Activated CD8-positive, alpha-beta T cell treated with anti-CD3 and anti-CD28 coated beads for 36 hours (primary cell): ENCODE data around the gene TBL3. TPM values are rescaled to one million over a fixed set of nuclear protein-coding genes. Genes with fewer than 3 reads are reported as not detected.

Source experiments
- ATAC-seq: fragments of 200-7000 bp; cut with Tn5 transposase; one replicate; pipeline ENCODE4 v1.10.0; 2021; ENCODE audit warnings: mild to moderate bottlenecking, moderate library complexity
- CTCF ChIA-PET: fragments of 350-600 bp; sonication (Branson Sonifier 250); formaldehyde crosslinking; loops from one replicate; lab custom pipeline; 2021; ENCODE audit warnings: antibody characterized with exemption; lab: Charles Lee
- POLR2A ChIA-PET: fragments of 350-600 bp; sonication (Branson Sonifier 250); formaldehyde crosslinking; loops from one replicate; lab custom pipeline; 2021; ENCODE audit warnings: antibody characterized with exemption; lab: Charles Lee
- DNase-seq: peaks from one replicate; pipeline ENCODE4 v3.0.0-alpha.2; 2020
- H3K27ac Mint-ChIP-seq: one replicate; pipeline ENCODE4 v1.8.0; 2021; ENCODE audit warnings: mild to moderate bottlenecking, mixed read lengths
- H3K27me3 Mint-ChIP-seq: one replicate; pipeline ENCODE4 v1.8.0; 2021; ENCODE audit warnings: mixed read lengths
- H3K36me3 Mint-ChIP-seq: one replicate; pipeline ENCODE4 v1.8.0; 2021; ENCODE audit warnings: low read depth, mixed read lengths
- H3K4me1 Mint-ChIP-seq: one replicate; pipeline ENCODE4 v1.8.0; 2021; ENCODE audit warnings: low read depth, mixed read lengths
- H3K4me3 Mint-ChIP-seq: one replicate; pipeline ENCODE4 v1.8.0; 2021; ENCODE audit warnings: mild to moderate bottlenecking, moderate library complexity, mixed read lengths
- H3K9me3 Mint-ChIP-seq: one replicate; pipeline ENCODE4 v1.8.0; 2021; ENCODE audit warnings: mixed read lengths
- intact Hi-C: fragments of 100-400 bp; cut with micrococcal nuclease; formaldehyde crosslinking; loops from one replicate; pipeline ENCODE4 v1.10.0; 2022
- total RNA-seq, 2 experiments: library from RNA; stranded (reverse); gene quantifications; one replicate each; pipeline ENCODE4 v1.2.3, GENCODE V29; 2021
- TF ChIP-seq, protein P1 (sequence below): fragments of 200-600 bp; IDR thresholded peaks from one replicate; pipeline ENCODE4 v1.8.0; 2022; ENCODE audit warnings: antibody characterized with exemption, mild to moderate bottlenecking

TBL3 gene
- total RNA-seq, 2 experiments from 2014 or later = 54.4 to 56.0 TPM

DNA sequence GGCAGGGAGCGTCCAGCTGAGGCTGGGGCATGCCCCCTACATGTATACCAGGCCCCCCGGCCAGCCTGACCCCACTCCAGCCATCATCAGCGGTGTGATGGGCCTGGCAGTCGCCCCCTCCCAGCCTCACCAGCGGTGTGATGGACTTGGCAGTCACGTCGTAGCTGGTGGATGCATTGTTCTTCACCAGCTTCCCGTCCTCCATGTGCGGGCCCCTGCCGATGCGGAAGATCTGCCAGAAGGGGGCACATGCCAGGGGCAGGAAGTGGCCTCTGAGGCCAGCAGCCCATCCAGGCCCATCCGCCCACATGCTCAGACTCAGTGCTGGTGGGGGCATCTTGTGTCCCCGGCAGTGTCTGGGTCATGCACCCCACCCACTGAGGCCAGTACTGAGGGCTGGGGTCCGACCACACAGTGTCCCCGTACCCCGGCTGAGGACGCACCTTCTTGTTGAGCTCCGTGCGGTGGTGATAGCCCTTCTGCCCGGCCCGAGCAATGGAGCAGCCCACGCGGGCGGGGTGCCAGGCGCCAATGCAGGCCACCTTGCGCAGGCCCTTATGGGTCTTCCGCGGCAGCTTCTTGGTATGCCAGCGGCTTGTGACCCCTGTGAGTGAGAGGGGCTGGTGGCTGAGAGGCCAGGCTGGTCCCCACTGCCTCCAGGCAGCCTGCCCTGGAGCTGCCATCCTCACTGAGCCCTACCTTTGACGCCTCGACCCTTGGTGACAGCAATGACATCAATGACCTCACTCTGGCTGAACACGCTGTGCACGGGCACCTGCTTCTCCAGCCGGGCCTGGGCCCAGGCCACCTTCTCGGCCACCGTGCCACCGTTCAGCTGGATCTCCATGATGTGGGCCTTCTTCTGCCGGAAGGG, 25.1 kb upstream of the TBL3 start:
- Mint-ChIP-seq H3K27me3 (no peaks in the 10 kb centered on the region), H3K4me1 (peaks cover 21% of the 10 kb centered on the region), H3K9me3 (no peaks in the 10 kb centered on the region), H3K4me3 (no peak overlapping the region), H3K36me3 (no peaks in the 10 kb centered on the region), H3K27ac (no peak overlapping the region)
- ChIA-PET CTCF (interaction anchor here (1.2 to 1.6 kb wide), 2 partner anchors 18 to 57 kb away, joined by 3 read pairs; partner anchors contain the start of gene RPS2), POLR2A (interaction anchor here (0.9 to 9.2 kb wide), 2 partner anchors 16 to 44 kb away, joined by 3 to 113 read pairs; partner anchors contain the start of genes NDUFB10, RNF151 and RPS2)
- intact Hi-C loops = no loop called here
- DNase-seq (no peak), ATAC-seq (no peak)
- TF ChIP-seq, protein P1, sequence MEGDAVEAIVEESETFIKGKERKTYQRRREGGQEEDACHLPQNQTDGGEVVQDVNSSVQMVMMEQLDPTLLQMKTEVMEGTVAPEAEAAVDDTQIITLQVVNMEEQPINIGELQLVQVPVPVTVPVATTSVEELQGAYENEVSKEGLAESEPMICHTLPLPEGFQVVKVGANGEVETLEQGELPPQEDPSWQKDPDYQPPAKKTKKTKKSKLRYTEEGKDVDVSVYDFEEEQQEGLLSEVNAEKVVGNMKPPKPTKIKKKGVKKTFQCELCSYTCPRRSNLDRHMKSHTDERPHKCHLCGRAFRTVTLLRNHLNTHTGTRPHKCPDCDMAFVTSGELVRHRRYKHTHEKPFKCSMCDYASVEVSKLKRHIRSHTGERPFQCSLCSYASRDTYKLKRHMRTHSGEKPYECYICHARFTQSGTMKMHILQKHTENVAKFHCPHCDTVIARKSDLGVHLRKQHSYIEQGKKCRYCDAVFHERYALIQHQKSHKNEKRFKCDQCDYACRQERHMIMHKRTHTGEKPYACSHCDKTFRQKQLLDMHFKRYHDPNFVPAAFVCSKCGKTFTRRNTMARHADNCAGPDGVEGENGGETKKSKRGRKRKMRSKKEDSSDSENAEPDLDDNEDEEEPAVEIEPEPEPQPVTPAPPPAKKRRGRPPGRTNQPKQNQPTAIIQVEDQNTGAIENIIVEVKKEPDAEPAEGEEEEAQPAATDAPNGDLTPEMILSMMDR = no peak

DNA sequence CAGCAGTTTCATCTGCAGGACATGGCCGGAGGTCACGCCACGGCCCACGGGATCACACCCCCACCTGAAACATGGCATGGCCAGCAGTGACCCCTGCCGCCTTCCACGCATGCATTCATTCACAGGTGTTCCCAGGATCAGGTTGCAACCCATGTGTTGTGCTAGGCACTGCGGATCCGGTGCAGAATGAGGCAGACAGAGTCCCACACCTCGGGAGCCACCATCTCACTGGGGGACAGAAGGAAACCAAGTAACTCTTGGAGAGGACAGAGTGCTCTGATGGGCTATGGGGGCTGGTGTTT, 24.5 kb upstream of the TBL3 start:
- DNase-seq = no peak
- Mint-ChIP-seq H3K4me3 (no peak overlapping the region), H3K9me3 (no peaks in the 10 kb centered on the region), H3K27me3 (no peaks in the 10 kb centered on the region), H3K27ac (no peak overlapping the region), H3K36me3 (no peaks in the 10 kb centered on the region), H3K4me1 (peaks cover 15% of the 10 kb centered on the region)
- TF ChIP-seq, protein P1 = no peak
- ChIA-PET CTCF (interaction anchor here (1.2 to 1.6 kb wide), 2 partner anchors 17 to 57 kb away, joined by 3 read pairs; partner anchors contain the start of gene RPS2), POLR2A (interaction anchor here (9.2 kb wide), 1 partner anchor 16 kb away, joined by 113 read pairs; the partner anchor contains the start of genes NDUFB10, RNF151 and RPS2)
- ATAC-seq = no peak
- intact Hi-C loops = no loop called here

DNA sequence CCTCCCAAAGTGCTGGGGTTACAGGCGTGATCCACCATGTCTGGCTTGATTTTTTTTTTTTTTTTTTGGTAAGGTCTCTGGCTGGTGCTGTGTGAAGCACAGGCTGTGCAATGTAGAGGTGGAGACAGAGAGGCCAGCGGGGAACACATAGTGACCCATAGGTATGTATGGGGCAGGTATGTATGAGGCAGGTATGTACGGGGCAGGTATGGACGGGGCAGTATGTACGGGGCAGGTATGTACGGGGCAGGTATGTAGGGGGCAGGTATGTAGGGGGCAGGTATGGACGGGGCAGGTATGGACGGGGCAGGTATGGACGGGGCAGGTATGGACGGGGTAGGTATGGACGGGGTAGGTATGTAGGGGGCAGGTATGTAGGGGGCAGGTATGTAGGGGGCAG, 22.3 kb upstream of the TBL3 start:
- CTCF ChIA-PET = no interaction called here
- Mint-ChIP-seq H3K4me1 (peaks cover 5% of the 10 kb centered on the region), H3K4me3 (no peak overlapping the region), H3K9me3 (no peaks in the 10 kb centered on the region), H3K36me3 (no peaks in the 10 kb centered on the region), H3K27me3 (no peaks in the 10 kb centered on the region), H3K27ac (no peak overlapping the region)
- TF ChIP-seq, protein P1 = no peak
- no peak for ATAC-seq
- POLR2A ChIA-PET = no interaction called here
- DNase-seq = no peak
- intact Hi-C loops = no loop called here

DNA sequence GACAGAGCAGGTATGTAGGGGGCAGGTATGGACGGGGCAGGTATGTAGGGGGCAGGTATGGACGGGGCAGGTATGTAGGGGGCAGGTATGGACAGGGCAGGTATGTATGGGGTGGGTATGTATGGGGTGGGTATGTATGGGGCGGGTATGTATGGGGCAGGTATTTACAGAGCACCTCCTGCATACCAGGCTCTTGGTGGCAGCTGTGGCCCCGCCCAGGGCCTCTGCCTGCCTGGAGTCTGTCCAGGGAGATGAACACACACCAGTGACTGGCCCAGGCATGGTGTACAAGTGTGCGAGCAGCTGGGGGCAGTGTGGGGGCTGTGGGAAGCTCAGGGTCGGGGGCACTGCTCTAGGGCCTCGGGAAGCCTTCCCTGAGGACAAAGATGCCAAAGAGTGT, 21.8 kb upstream of the TBL3 start:
- ATAC-seq (no peak), DNase-seq (no peak)
- TF ChIP-seq, protein P1 = no peak
- Mint-ChIP-seq H3K4me3 (no peak overlapping the region), H3K27me3 (no peaks in the 10 kb centered on the region), H3K4me1 (peaks cover 2% of the 10 kb centered on the region), H3K27ac (no peak overlapping the region), H3K9me3 (no peaks in the 10 kb centered on the region), H3K36me3 (no peaks in the 10 kb centered on the region)
- intact Hi-C loops = no loop called here
- ChIA-PET POLR2A (interaction anchor here (0.7 to 2.0 kb wide), 2 partner anchors 13 to 16 kb away, joined by 3 to 9 read pairs; no protein-coding TSS in a partner anchor), CTCF (interaction anchor here (1.6 kb wide), 1 partner anchor 10 kb away, joined by 9 read pairs; no protein-coding TSS in a partner anchor)

DNA sequence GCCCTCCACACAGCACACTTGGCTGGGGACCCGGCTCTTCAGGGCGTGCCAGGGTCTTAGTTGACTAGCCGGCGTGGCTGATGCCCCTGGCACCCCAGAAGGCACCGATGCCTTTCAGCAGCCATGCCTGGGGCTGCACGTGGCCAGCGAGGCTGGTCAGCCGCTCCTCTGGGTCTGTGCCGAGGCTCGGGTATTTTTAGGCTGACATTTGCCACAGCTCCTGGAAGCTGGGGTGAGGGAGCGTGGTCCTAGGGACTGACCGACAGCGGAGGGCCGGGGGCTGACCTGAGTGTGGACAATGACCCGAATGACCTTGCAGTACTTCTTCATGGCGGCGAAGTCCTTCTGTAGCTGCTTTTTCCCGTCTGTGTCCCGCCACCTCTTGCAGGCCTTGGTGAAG, 21.3 kb upstream of the TBL3 start:
- TF ChIP-seq, protein P1 = no peak
- H3K4me3 Mint-ChIP-seq = no peak overlapping the region
- no peak overlapping the region for H3K27ac Mint-ChIP-seq
- H3K36me3 Mint-ChIP-seq = no peaks in the 10 kb centered on the region
- no peak for DNase-seq
- H3K27me3 Mint-ChIP-seq = no peaks in the 10 kb centered on the region
- no peaks in the 10 kb centered on the region for H3K9me3 Mint-ChIP-seq
- intact Hi-C loops = no loop called here
- POLR2A ChIA-PET = interaction anchor here (0.7 to 2.0 kb wide), 2 partner anchors 13 to 15 kb away, joined by 3 to 9 read pairs; no protein-coding TSS in a partner anchor
- no peak for ATAC-seq
- H3K4me1 Mint-ChIP-seq = peaks cover 2% of the 10 kb centered on the region
- CTCF ChIA-PET = interaction anchor here (1.6 kb wide), 1 partner anchor 10 kb away, joined by 9 read pairs; no protein-coding TSS in a partner anchor
